ENCODE data around the gene ZNF513. TPM values are rescaled to one million over a fixed set of nuclear protein-coding genes. Genes with fewer than 3 reads are reported as not detected.

The ZNF513 gene
- total and polyA plus RNA-seq, 2 donors (not counting 1 experiment from before 2014, with no cell fraction given) = 29.0 to 36.8 TPM

GRCh38 chr2:27412419-27413152 lies 32.1 kb upstream of the ZNF513 start:
- no peak overlapping the region for H3K4me2 ChIP-seq (replicated peaks; ENCODE audit: low read depth, low read length, poor library complexity, severe bottlenecking)
- ATAC-seq (ENCODE audit: low read depth) (no peak), DNase-seq (no peak)
- H3K4me1 ChIP-seq (ENCODE audit: control insufficient read depth in 2 of 2, insufficient read depth in 2 of 2, low read length in 2 of 2) = peaks cover 11 to 19% of the 10 kb centered on the region in 2 donors
- Mint-ChIP-seq H3K4me1 (peaks cover 17% of the 10 kb centered on the region), H3K9me3 (ENCODE audit: insufficient read depth) (no peaks in the 10 kb centered on the region), H3K4me3 (no peak overlapping the region), H3K27me3 (peaks cover 15% of the 10 kb centered on the region), H3K27ac (no peak overlapping the region)
- intact Hi-C loops (cut with micrococcal nuclease) = no loop called here
- no CpG with 5 or more reads among the region's 9 CpGs for WGBS (ENCODE audit: insufficient coverage)
- no peak overlapping the region for H3K9ac ChIP-seq (ENCODE audit: low read length)
- TF ChIP-seq EZH2 (IDR thresholded peaks at IDR 0.05; ENCODE audit: borderline replicate concordance, insufficient read depth, low read depth, low read length, poor library complexity, severe bottlenecking) = no peak
- TF ChIP-seq, protein P1, sequence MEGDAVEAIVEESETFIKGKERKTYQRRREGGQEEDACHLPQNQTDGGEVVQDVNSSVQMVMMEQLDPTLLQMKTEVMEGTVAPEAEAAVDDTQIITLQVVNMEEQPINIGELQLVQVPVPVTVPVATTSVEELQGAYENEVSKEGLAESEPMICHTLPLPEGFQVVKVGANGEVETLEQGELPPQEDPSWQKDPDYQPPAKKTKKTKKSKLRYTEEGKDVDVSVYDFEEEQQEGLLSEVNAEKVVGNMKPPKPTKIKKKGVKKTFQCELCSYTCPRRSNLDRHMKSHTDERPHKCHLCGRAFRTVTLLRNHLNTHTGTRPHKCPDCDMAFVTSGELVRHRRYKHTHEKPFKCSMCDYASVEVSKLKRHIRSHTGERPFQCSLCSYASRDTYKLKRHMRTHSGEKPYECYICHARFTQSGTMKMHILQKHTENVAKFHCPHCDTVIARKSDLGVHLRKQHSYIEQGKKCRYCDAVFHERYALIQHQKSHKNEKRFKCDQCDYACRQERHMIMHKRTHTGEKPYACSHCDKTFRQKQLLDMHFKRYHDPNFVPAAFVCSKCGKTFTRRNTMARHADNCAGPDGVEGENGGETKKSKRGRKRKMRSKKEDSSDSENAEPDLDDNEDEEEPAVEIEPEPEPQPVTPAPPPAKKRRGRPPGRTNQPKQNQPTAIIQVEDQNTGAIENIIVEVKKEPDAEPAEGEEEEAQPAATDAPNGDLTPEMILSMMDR (IDR thresholded peaks at IDR 0.05) = no peak
- no peak overlapping the region for H2AFZ ChIP-seq (ENCODE audit: insufficient read depth, low read depth, low read length, poor library complexity, severe bottlenecking)
- peaks cover 3% of the 10 kb centered on the region for H4K20me1 ChIP-seq (ENCODE audit: control insufficient read depth, insufficient read depth, low read length, poor library complexity, severe bottlenecking)
- H3K36me3 ChIP-seq (replicated peaks in 1 of 2; ENCODE audit: control extremely low read depth in 1 of 2, control insufficient read depth in 1 of 2, extremely low read depth in 1 of 2, insufficient read depth in 2 of 2, low read length in 1 of 2) = peaks cover 0 to under 1% of the 10 kb centered on the region in 2 experiments
- CTCF ChIA-PET = no interaction called here
- H3K9me3 ChIP-seq (ENCODE audit: control extremely low read depth in 1 of 3, control insufficient read depth in 2 of 3, insufficient read depth in 1 of 3, low read length in 2 of 3) = no peaks in the 10 kb centered on the region
- no peak overlapping the region for H3K4me3 ChIP-seq (ENCODE audit: control extremely low read depth in 1 of 5, extremely low read depth in 1 of 5, insufficient read depth in 1 of 5, low read depth in 2 of 5, low read length in 4 of 5)
- POLR2A ChIA-PET = no interaction called here
- H3K27me3 ChIP-seq (replicated peaks in 1 of 4; ENCODE audit: control extremely low read depth in 1 of 4, control insufficient read depth in 3 of 4, insufficient read depth in 4 of 4, low read length in 3 of 4) = no peaks in the 10 kb centered on the region
- no peak overlapping the region for H3K27ac ChIP-seq (ENCODE audit: low read length in 2 of 2)
- peaks cover 23% of the 10 kb centered on the region for H3K79me2 ChIP-seq (ENCODE audit: control insufficient read depth, insufficient read depth, low read length)
